HUES64 (cell line): ENCODE measurements around the gene RHOBTB3.

Experiments
- H3K27ac ChIP-seq: 2 replicates; pipeline ENCODE4 v1.7.0; 2013; ENCODE audit warnings: low read depth, low read length, inconsistent platforms
- H3K27me3 ChIP-seq: 2 replicates; pipeline ENCODE4 v1.6.1; 2013; ENCODE audit warnings: mild to moderate bottlenecking, low read length; ENCODE audit not compliant: insufficient read depth
- H3K36me3 ChIP-seq: 2 replicates; pipeline ENCODE4 v1.6.1; 2013; ENCODE audit warnings: mild to moderate bottlenecking, low read length; ENCODE audit not compliant: insufficient read depth
- H3K4me1 ChIP-seq: 2 replicates; pipeline ENCODE4 v1.6.1; 2013; ENCODE audit warnings: mild to moderate bottlenecking, low read length, moderate library complexity; ENCODE audit not compliant: insufficient read depth
- H3K4me3 ChIP-seq: 2 replicates; pipeline ENCODE4 v1.5.1; 2013; ENCODE audit warnings: mild to moderate bottlenecking, low read length, moderate library complexity
- H3K9ac ChIP-seq: 2 replicates; pipeline ENCODE4 v1.6.1; 2013; ENCODE audit warnings: mild to moderate bottlenecking, low read depth, low read length
- H3K9me3 ChIP-seq: 2 replicates; pipeline ENCODE4 v1.6.1; 2013; ENCODE audit warnings: low read depth, low read length; ENCODE audit not compliant: insufficient read depth
- WGBS: fragments of 150-250, 120-280 bp; methylation state at CpG from one replicate; pipeline ENCODE4 v1.1.7; 2013; ENCODE audit warnings: missing lambda C conversion rate; 5-methylcytosine and 5-hydroxymethylcytosine counted together

The RHOBTB3 gene

DNA sequence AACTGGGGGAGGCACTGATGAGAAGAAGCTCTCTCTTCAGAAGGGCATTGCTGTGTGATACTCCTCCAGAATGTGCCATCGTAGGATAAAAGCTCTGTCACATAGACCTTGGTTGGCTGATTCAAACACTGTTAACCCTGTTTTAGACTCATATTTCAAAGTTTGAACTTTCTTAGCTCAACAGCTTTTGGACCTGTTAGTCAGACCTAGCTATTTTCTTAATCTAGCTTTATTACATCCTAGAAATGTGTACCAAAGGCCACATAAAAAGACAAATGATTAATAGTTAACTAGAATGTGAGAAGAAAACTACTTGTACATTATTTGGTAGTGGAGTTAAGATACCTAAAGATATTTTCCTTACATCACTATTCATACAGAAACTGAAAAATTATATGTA is 4.3 kb downstream of the RHOBTB3 start:
- Histone ChIP-seq H3K27ac (no peak overlapping the region), H3K27me3 (peaks cover 34% of the 10 kb centered on the region), H3K4me3 (no peak overlapping the region), H3K9me3 (no peaks in the 10 kb centered on the region), H3K9ac (no peak overlapping the region), H3K4me1 (peaks cover 6% of the 10 kb centered on the region), H3K36me3 (no peaks in the 10 kb centered on the region)
- WGBS = 96% methylated on average over 1 of the region's 1 CpG

DNA sequence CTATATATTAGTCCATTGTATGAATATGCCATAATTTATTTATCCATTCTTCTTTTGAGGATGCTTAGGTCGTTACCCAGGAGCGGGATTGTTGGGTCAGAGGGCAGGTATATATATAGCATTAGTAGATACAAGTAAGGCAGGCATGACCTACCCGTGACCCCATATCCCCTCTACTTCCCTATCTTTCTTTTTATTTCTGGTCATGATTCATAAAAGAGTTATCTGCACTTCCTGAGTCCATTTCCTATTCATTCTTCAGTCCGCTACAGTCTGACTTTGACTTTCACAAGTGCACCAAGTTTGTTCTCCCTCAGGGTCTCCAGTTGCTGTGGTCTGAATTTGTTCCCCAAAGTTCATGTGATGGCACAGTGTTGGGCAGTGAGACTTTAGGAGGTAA is 6.9 kb downstream of the RHOBTB3 start:
- no peaks in the 10 kb centered on the region for H3K36me3 ChIP-seq
- H3K4me3 ChIP-seq = no peak overlapping the region
- no peaks in the 10 kb centered on the region for H3K9me3 ChIP-seq
- H3K9ac ChIP-seq = no peak overlapping the region
- H3K27ac ChIP-seq = no peak overlapping the region
- H3K27me3 ChIP-seq = peaks cover 12% of the 10 kb centered on the region
- 86% methylated on average over 2 of the region's 4 CpGs for WGBS
- H3K4me1 ChIP-seq = no peaks in the 10 kb centered on the region

DNA sequence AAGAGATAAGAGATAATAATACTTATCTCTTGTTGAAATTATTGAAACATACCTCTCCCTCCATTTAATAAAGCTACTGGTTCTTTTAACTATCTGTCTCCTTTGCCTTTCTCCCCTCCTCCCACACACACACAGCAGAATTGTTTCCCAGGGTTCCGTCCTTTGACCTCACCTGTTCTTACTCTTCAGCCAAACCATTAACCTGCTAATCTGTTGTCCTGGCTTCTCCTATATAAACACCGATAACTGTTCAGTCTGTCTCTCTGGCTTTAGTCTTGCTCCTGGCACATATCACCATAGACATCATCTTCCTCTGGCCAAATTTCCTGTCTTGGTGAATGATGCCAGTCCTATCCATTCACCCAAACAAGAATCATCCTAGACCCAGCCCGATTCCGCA is 7.7 kb downstream of the RHOBTB3 start:
- Histone ChIP-seq H3K9me3 (no peaks in the 10 kb centered on the region), H3K36me3 (no peaks in the 10 kb centered on the region), H3K4me1 (no peaks in the 10 kb centered on the region), H3K27me3 (peaks cover 4% of the 10 kb centered on the region), H3K27ac (no peak overlapping the region), H3K4me3 (no peak overlapping the region), H3K9ac (no peak overlapping the region)
- WGBS = 96% methylated on average over 4 of the region's 4 CpGs

DNA sequence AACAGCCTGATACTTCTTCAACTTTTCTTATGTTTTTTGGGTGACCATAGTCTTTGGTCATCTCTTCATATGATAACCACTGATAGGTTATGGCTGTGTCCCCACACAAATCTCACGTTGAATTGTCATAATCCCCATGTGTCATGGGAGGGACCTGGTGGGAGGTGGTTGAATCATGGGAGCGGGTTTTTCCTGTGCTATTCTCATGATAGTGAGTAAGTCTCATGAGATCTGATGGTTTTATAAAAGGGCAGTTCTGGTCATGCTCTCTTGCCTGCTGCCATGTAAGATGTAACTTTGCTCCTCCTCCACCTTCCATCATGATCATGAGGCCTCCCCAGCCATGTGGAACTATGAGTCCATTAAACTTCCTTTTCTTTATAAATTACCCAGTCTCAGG is 8.7 kb downstream of the RHOBTB3 start:
- H3K27ac ChIP-seq = no peak overlapping the region
- no peaks in the 10 kb centered on the region for H3K9me3 ChIP-seq
- no peak overlapping the region for H3K9ac ChIP-seq
- no peak overlapping the region for H3K4me3 ChIP-seq
- no peaks in the 10 kb centered on the region for H3K36me3 ChIP-seq
- H3K4me1 ChIP-seq = no peaks in the 10 kb centered on the region
- no peaks in the 10 kb centered on the region for H3K27me3 ChIP-seq
- WGBS = 93% methylated on average over 2 of the region's 2 CpGs

DNA sequence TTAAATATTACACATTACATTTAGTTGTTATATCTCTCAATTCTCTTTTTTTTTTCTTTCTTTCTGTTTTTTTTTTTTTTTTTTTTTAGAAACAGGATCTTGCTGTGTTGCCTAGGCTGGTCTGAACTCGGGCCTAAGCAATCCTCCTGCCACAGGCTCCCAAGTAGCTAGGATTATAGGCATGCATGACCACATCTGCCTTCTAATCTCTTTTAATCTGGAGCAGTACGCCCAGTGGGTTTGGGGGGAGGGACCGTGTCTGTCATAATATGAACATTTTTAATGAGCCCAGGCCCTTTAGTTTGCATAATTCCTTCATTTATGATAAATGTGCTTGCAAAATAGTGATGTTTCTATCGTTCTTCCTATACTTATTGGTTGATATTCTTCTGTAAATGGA is 10.3 kb downstream of the RHOBTB3 start:
- Histone ChIP-seq H3K9me3 (no peaks in the 10 kb centered on the region), H3K36me3 (no peaks in the 10 kb centered on the region), H3K4me3 (no peak overlapping the region), H3K27me3 (no peaks in the 10 kb centered on the region), H3K4me1 (no peaks in the 10 kb centered on the region), H3K9ac (no peak overlapping the region), H3K27ac (no peak overlapping the region)
- 86% methylated on average over 2 of the region's 4 CpGs for WGBS

DNA sequence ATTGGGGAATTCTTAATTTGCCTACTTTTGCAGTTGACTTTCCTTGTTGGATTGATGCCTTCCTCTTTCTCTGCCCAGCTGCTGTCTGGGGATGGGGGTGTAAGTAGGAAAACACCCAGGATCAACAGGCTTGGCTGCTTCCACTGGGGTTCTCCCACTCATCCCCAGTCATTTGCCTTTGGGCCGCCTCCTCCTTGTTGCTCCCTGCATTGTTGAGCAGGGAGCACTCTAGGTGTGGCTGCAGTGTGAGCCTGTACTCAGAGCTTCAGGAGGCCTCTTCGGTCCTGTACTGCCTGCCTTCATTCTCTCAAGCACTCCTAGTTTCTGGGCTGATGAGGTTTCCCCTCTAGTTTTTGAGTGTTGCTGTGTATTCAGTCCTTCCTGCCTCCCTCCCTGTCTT is 12.1 kb downstream of the RHOBTB3 start:
- Histone ChIP-seq H3K36me3 (no peaks in the 10 kb centered on the region), H3K27ac (no peak overlapping the region), H3K4me1 (no peaks in the 10 kb centered on the region), H3K9me3 (no peaks in the 10 kb centered on the region), H3K4me3 (no peak overlapping the region), H3K27me3 (no peaks in the 10 kb centered on the region), H3K9ac (no peak overlapping the region)
- 95% methylated on average over 2 of the region's 2 CpGs for WGBS

DNA sequence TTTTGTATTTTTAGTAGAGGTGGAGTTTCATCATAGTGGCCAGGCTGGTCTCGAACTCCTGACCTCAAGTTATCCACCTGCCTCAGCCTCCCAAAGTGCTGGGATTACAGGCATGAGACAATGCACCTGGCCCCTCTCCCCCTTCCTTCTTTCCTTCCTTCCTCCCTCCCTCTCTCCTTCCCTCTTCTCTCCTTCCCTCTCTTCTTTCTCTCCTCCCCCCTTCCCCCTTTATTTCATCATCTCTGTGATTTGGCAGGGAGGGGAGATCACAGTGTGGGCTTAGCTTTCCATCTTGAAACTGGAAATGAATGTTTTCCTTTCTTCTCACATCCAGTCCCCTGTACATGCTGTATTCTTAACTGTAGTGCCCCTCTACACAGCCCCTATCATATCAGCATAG is 12.7 kb downstream of the RHOBTB3 start:
- no peak overlapping the region for H3K9ac ChIP-seq
- H3K9me3 ChIP-seq = no peaks in the 10 kb centered on the region
- no peak overlapping the region for H3K27ac ChIP-seq
- 96% methylated on average over 1 of the region's 1 CpG for WGBS
- H3K27me3 ChIP-seq = no peaks in the 10 kb centered on the region
- H3K36me3 ChIP-seq = no peaks in the 10 kb centered on the region
- no peak overlapping the region for H3K4me3 ChIP-seq
- no peaks in the 10 kb centered on the region for H3K4me1 ChIP-seq

DNA sequence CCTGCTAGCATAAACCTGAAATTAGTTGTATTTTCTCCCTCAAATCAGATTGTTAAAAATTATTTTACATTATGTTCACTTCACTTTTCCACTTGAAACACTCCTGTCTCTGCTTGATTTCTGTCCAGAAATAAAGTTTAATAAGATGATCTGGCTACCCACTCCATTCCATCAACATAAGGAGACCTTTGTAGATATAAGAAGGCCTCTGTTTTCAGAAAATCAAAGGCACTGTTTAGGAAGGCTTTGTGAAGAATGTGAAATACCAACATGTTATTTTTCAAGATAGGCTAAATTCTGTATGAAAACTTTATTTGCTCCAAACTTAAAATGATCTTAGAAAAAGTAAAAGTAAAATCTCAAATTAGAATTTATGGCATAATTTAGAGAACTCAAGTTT is 15.1 kb downstream of the RHOBTB3 start:
- Histone ChIP-seq H3K4me1 (no peaks in the 10 kb centered on the region), H3K27ac (no peak overlapping the region), H3K36me3 (no peaks in the 10 kb centered on the region), H3K4me3 (no peak overlapping the region), H3K9me3 (no peaks in the 10 kb centered on the region), H3K9ac (no peak overlapping the region), H3K27me3 (no peaks in the 10 kb centered on the region)

DNA sequence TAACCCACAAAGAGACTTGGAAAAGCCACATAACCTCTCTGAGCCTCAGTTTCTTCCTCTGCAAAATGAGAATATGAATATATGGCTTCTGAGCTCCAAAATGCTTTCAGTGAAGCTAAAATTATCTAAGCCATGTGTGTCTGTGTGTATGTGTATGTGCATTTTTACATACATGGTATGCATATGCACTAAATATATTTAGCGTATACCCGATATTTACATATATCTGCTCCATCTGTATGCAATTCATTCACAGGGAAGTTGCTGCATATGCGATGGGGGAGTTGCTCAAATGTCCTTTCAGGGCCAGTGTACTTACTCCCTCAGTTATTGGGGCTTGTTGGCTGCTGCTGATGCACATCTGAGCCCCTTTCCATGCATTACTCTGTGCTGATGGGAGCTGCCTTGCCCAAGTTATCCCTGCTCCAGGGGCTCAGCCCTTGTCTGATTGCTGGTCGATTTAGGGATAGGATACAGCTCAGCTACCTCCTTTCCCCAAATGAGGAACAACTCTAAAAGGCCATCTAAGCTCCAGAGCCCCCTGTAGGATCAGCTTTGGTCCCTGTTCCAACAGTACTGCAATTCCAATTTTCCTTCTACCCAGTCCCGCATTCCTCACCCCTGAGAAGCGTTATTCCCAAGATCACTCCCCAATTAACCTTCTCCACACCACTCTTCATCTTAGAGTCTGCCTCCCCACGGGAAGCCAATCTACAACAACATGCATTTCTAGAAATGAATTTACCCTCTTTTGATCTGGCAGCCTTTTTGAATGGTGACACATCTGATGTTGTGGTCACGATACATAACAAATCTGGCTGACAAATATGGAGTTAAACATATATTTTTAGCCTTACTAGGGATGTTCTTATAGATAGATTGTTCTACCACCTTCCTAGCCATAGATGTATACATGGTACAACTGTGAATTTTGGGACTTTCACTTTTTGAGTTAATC is 15.9 kb downstream of the RHOBTB3 start:
- no peak overlapping the region for H3K27ac ChIP-seq
- no peaks in the 10 kb centered on the region for H3K4me1 ChIP-seq
- H3K27me3 ChIP-seq = no peaks in the 10 kb centered on the region
- H3K36me3 ChIP-seq = no peaks in the 10 kb centered on the region
- H3K9ac ChIP-seq = no peak overlapping the region
- 95% methylated on average over 7 of the region's 8 CpGs for WGBS
- no peak overlapping the region for H3K4me3 ChIP-seq
- no peaks in the 10 kb centered on the region for H3K9me3 ChIP-seq

DNA sequence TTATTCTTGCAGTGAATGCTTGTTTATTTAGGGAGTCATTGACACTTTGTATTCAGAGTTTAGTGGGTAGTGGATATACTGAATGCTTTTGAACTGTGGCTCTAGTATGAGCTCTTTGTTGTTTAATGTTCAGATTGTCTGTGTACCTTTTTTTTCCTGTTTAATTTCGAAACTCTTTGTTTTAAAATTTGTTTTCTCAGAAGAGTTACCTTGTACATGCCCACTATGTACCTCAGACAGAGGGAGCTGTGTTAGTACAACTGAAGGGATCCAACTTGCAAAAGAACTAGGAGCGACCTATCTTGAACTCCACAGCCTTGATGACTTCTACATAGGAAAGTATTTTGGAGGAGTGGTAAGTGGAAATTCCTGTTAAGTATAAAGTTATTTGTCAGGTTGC is 17.0 kb downstream of the RHOBTB3 start:
- Histone ChIP-seq H3K9me3 (no peaks in the 10 kb centered on the region), H3K36me3 (no peaks in the 10 kb centered on the region), H3K4me3 (no peak overlapping the region), H3K27ac (no peak overlapping the region), H3K27me3 (no peaks in the 10 kb centered on the region), H3K9ac (no peak overlapping the region), H3K4me1 (no peaks in the 10 kb centered on the region)
- WGBS = 60% methylated on average over 1 of the region's 2 CpGs

DNA sequence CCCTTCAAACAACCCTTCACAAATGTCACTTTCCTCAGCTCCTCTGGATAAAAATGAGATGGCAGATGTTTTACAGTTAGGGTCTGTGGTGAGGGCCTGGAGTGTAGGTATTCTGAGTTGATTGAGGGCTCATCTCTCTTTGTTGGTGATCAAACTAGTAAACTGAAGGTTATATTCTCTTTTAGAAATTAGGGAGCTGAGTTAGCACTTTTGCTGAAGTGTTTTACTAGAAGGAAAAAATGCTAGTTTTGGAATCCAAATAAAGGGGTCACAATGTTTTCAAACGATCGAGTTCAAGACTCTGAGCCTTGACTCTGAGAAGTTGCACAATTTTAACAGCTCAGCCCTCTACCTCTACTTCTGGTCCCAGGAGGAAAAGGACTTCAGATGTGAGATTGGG is 23.4 kb downstream of the RHOBTB3 start:
- Histone ChIP-seq H3K27me3 (no peaks in the 10 kb centered on the region), H3K36me3 (no peaks in the 10 kb centered on the region), H3K9me3 (no peaks in the 10 kb centered on the region), H3K4me1 (no peaks in the 10 kb centered on the region), H3K27ac (no peak overlapping the region), H3K4me3 (no peak overlapping the region), H3K9ac (no peak overlapping the region)
- 88% methylated on average over 2 of the region's 2 CpGs for WGBS

DNA sequence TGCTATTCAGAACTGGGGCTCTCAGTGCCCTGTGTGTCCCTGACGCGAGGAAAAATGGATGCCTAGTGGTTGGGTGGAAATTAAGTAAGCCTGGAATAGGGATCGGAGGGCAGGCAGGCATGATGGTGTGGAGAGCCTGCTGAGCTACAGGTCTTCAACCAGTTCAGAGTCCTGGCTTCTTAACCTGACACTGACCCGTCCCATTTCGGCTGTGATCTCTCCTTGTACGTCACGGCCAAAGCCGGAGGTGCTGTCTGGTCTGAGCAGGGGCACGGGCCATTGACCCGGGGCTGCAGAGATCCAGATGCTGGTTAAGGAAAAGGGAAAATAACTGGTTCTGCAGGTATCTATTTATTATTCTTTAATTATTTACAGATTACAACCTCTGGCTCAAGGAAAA is 27.9 kb downstream of the RHOBTB3 start:
- Histone ChIP-seq H3K36me3 (no peaks in the 10 kb centered on the region), H3K9ac (no peak overlapping the region), H3K4me3 (no peak overlapping the region), H3K9me3 (no peaks in the 10 kb centered on the region), H3K27ac (no peak overlapping the region), H3K4me1 (no peaks in the 10 kb centered on the region), H3K27me3 (no peaks in the 10 kb centered on the region)
- 88% methylated on average over 9 of the region's 10 CpGs for WGBS
